ENCODE data around the gene ERFL. TPM values are rescaled to one million over a fixed set of nuclear protein-coding genes. Genes with fewer than 3 reads are reported as not detected.
A peak's percentile ranks its signal among the peaks of the same experiment; 100 is the strongest.
"Not testable (repeated sequence)": the region's sequence is repeated elsewhere in the genome, so short reads cannot be mapped to it uniquely, and the experiment has no call there.

Gene ERFL
- total RNA-seq, 1 experiment from 2014 or later: not detected

- DNase-seq (ENCODE audit: low read depth): no peak
Observed at GRCh38 chr19:41877916-41878905, 50.0 kb downstream of the ERFL start.

DNA sequence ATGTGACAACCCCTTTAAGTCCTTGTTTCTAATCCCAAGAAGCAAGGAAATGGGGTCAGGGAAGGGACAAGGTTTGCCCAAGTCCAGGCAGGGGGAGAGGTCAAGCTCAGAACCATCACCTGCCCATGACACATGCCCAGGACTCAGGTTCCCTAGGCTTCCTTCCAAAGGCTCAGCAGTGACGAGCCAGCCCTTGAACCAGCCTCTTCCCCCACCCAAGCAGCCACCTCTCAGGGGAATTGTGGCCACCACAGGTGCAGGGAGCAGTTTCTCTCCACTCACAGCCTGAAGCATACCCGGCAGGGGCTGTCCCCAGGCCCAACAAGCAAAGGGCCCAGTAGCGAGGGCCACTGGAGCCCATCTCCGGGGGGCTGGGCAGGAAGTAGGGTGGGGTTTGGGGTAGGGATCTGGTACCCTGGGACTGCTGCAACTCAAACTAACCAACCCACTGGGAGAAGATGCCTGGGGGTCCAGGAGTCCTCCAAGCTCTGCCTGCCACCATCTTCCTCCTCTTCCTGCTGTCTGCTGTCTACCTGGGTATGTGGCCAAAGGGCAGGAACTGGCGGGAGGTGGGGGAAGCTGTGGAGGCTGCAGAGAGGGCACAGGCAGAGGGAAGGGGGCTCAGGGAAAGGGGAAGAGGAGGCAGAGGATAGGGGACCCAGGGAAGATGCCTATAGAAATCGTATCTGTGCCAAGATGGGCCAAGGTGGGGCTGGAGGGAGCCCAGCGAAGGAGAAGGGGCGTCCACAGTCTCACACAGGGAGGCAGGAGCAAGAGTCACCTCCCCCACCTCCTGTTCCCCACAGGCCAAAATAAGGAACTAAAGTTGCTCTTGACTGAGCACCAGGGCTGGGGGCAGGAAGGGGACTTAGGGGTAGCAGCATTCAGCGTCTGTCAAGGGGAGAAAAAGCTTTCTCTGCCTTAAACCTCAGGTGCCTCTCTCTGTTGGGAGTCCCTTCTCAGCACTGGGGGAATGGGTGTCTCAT is 51.1 kb downstream of the ERFL start, which contains the start of gene CD79A:
CD79A (plus strand) TSS at position 433 of the 986 bp plus-strand sequence; CDS start at position 459, 26 bp downstream.
- no peak for DNase-seq (ENCODE audit: low read depth)

- DNase-seq (ENCODE audit: low read depth): not testable (repeated sequence)
Observed at GRCh38 chr19:41875973-41876372, 52.3 kb downstream of the ERFL start.

GRCh38 chr19:41872775-41873647 is 55.2 kb downstream of the ERFL start:
- DNase-seq (ENCODE audit: low read depth): peak; percentile 83

GRCh38 chr19:41872384-41872774 is 55.9 kb downstream of the ERFL start:
- DNase-seq (ENCODE audit: low read depth): no peak

DNA sequence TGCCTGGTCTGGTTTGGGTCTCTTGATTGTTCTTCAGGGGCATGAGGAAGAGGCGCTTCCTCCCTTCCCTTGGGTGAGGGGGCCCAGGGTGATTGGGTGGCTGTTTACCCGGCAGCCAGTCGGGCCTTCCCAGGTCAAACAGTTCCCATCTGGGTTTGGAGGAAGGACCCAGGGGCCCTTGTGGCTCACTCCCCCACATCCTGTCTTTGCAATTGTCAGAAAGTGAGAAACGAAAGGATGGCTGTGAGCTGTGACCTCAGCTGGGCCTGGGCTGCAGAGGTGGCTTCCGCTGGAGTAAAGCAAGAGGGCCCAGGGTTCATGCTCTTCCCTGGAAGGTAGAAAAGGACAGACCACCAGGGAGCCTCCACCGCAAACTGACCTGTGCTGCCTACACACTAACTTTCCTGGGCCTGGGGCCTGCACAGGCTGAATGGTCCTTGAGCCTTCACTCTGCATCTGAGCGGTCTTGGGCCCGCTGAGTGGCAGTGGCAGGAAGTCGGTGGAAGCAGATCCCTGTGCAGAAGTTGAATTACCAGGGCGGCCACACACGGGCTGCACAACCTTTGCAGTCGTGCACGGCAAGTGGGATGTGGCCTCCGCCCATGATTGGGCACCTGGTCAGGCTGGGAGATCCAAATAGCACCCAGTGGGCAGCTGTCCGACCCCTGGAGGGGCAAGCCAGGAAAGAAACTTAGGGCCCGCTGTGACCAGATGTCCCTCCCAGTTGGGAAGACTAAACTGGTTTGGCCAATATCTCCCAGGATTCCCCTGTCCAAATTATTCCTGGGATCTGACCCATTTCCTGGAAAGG is 56.5 kb downstream of the ERFL start:
- peak; percentile 41 for DNase-seq (ENCODE audit: low read depth)

GRCh38 chr19:41870401-41870873 is 57.8 kb downstream of the ERFL start:
- DNase-seq (ENCODE audit: low read depth): peak; percentile 58

DNA sequence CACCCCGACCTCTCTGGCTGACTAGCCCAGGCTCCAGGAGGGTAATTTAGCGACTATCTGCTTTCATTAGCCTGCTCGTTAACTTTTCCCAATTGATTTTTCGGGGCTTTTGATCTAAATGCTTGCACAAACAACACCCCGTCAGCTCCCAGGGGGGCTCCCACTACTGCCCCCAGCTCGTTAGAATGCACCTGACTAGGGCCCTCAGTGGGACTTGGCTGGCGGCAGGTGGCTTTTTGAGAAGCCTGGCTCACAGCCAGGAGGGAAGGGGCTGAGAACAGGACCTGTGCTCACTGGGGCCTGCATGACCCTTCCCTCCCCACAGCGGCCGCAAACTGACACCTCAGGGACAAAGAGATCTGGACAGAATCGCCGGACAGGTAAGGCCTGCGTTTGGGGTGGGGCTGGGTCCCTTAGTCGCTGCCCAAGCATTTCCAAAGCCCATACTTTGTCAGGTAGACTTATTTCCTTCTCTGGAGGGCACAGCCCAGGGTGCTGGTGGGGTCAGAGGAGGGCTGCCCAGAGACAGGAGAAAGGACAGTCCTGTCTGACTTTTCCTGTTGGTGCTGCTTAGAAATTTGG is 58.8 kb downstream of the ERFL start:
- no peak for DNase-seq (ENCODE audit: low read depth)

GRCh38 chr19:41868989-41869300 is 59.3 kb downstream of the ERFL start:
- no peak for DNase-seq (ENCODE audit: low read depth)

- no peak for DNase-seq (ENCODE audit: low read depth)
Observed at GRCh38 chr19:41868120-41868988, 59.9 kb downstream of the ERFL start.

GRCh38 chr19:41866284-41866683 is 62.0 kb downstream of the ERFL start:
- no peak for DNase-seq (ENCODE audit: low read depth)

DNA sequence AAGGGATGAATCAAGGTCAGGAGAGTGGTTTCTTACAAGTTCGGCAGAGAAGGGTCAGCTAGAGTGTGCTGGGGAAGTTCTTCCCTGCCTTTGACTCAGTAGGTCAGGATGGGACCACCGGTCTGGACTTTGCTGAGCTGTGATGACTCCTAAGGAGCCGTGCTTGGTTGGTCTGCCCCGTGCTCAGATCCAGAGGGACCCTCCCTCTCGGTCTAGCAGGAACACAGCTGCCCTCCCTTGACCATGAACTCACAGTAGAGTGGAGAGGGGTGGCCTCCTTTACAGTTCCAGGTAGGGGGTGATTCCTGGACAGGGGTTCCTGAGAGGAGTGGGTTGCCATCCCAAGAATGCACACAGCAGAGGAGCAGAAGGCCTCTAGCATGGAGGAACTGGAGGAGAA is 63.9 kb downstream of the ERFL start:
- no peak for DNase-seq (ENCODE audit: low read depth)

DNA sequence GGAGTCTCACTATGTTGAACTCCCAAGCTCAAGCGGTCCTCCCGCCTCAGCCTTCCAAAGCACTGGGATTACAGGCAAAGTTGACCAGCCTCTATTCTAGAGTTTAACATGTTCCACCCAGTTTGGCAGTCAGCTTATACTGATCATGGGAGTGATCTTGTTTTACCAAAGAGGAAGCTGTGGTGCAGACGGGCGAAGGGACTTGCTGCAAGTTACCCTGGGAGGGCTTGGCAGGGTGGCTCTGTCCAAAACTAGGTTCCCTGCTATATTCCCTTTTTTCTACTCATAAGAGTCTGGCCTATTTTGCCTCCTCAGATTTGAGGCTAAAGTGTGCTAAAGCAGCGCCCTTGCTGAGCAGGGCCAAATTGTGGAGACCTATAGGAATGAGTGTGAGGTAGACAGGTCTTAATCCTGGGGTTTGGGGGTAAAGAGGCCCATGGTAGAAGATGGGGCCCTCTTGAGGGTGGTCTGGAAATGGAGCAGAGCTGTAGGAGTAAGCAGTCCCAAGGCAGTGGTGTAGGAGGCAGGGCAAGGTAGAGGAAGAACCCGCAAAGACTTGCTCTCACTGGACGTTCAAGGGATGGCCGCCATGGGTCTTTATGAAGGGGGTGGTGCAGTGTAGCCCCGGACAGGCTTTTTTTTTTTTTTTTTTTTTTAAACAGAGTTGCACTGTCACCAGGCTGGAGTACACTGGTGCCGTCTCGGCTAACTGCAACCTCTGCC is 64.9 kb downstream of the ERFL start:
- DNase-seq (ENCODE audit: low read depth): no peak

DNA sequence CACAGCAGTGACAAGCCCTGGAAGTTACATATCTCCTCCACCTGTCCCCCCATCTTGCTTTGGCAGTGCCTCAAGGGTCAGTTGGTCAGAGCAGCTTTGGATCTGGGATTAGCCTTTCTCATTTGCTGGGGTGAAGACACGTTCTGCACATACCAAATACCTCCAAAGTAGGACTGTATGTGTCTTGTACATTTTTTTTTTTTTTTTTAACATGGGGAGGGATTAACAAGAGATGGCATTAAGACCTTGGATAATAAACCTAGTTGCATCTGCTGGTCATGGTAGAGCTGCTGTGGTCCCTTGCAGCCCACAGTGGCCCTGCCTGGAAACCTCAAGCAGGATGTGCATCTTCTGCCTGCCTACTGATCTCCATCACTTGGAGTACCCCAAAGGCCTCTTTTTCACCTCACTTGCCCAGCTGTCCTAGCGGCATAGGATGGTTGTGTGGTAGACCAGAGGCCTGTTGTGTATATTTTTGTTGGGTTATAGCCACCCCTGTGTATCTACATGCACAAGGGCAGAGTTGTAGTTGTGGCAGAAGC is 65.7 kb downstream of the ERFL start:
- DNase-seq (ENCODE audit: low read depth): no peak

DNA sequence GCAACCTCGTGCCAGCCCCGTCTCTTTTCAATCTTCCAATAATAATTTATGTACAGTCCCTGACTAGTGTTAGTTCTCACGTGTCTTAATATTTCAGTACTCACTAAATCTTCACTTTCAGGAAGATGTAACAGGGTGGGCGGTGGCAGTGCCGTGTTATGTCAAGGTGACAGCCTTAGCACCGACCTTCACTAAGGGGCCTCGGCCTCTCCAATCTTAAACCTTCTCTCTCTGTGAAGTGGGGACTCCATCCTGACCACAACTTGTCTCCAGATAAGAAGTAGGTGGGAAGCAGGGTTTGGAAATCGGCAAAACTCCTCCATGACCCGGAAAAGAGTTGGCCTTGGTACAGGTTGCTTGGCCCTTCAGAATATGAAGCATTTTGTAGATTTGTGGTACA is 66.4 kb downstream of the ERFL start:
- DNase-seq (ENCODE audit: low read depth): no peak

DNA sequence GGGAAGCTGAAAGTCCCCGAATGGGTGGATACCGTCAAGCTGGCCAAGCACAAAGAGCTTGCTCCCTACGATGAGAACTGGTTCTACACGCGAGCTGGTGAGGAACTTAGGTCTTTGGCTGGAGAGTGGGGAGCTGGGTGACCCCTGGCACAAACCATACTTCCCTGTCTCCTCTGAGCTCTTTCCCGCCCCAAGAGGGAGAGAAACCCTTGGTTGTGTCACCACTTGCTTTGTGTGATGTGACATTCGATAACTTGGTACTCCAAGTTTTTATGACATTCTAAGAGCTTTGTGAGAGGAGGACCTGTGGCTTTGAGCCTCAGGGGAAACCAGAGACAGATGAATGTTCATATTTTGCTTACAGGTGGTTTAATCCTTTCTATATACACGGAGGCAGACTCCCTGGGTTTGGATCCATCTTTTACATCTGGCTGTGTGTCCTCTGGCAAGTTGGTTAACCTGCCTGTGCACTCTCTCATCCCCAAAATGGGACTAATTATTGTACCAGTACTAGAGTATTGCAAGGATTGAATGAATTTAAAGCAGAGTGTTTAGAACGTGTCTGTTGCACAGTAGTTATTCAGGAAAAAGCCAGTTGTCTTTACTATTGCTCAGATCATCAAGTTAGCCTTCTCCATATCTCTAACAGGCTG is 67.0 kb downstream of the ERFL start:
- DNase-seq (ENCODE audit: low read depth): no peak

DNA sequence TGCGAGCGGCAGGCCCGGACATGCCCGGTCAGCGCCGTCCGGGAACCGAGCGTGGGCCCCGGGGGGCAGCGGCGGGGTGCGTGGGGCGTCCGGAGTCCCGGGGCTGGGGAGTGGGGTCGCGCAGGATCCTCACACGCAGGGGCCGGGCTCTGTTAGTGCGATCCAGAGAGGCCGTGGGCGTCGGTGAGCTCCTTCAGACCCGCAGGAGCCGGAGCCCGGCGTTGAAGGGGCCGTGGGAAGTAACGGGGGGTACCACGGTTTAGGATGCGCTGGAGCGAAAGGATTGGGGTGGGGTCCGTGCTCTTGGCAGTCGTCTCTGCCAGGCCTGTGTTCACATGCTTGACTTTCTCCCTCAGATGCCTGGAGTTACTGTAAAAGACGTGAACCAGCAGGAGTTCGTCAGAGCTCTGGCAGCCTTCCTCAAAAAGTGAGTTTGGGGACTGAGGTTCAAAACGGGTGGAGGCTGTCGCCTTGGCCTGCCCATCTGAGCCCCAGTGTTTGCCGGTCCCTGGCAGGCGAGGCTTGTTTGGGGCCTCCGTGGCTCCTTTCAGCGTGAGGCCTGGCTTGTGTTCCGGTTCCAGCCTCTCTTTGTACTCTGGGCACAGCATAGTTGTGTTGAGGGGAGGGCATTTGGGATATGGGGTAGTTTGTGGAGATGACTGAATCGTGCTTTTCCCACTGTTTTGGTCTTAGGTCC is 67.7 kb downstream of the ERFL start:
- no peak for DNase-seq (ENCODE audit: low read depth)

All from Daoy (cell line).